BLaER1 (cell line): Measurements from ENCODE around the gene TMEM243.
"Not testable (repeated sequence)": the region's sequence is repeated elsewhere in the genome, so short reads cannot be mapped to it uniquely, and the experiment has no call there.

Source experiments
- H3K27ac ChIP-seq: shearing (Covaris generic); formaldehyde crosslinking; 2 replicates; pipeline ENCODE4 v1.8.1; 2022
- H3K27me3 ChIP-seq: shearing (Covaris generic); formaldehyde crosslinking; 2 replicates; pipeline ENCODE4 v1.8.1; 2022
- H3K36me3 ChIP-seq: shearing (Covaris generic); formaldehyde crosslinking; 2 replicates; pipeline ENCODE4 v1.8.1; 2022
- H3K4me1 ChIP-seq: shearing (Covaris generic); formaldehyde crosslinking; 2 replicates; pipeline ENCODE4 v1.8.1; 2022
- H3K4me2 ChIP-seq: shearing (Covaris generic); formaldehyde crosslinking; 2 replicates; pipeline ENCODE4 v1.8.1; 2022
- H3K4me3 ChIP-seq: shearing (Covaris generic); formaldehyde crosslinking; 2 replicates; pipeline ENCODE4 v1.8.1; 2022
- H3K9ac ChIP-seq: shearing (Covaris generic); formaldehyde crosslinking; 2 replicates; pipeline ENCODE4 v1.8.1; 2022
- H3K9me3 ChIP-seq: shearing (Covaris generic); formaldehyde crosslinking; 2 replicates; pipeline ENCODE4 v1.8.1; 2022
- H4K20me1 ChIP-seq: shearing (Covaris generic); formaldehyde crosslinking; 2 replicates; pipeline ENCODE4 v1.8.1; 2022
- Cebpa-rat ChIP-seq: shearing (Covaris generic); IDR thresholded peaks from 2 replicates; pipeline ENCODE4 v1.8.1; 2022

The TMEM243 gene

GRCh38 chr7:87213252-87213651 is 6.3 kb downstream of the TMEM243 start:
- Histone ChIP-seq H3K27me3 (no peaks in the 10 kb centered on the region), H3K4me3 (0 out of 2 replicates have a peak overlapping the region, but pooled peaks have one; percentile 3), H3K4me2 (peak overlapping the region; percentile 99), H3K9me3 (peaks cover 38% of the 10 kb centered on the region), H3K9ac (peak overlapping the region; percentile 36; the same call in 1 of the 2 replicates), H4K20me1 (peaks cover 72% of the 10 kb centered on the region), H3K27ac (peak overlapping the region; percentile 96), H3K36me3 (peaks cover 49% of the 10 kb centered on the region), H3K4me1 (peaks cover 77% of the 10 kb centered on the region)
- no peak for TF ChIP-seq Cebpa-rat

GRCh38 chr7:87212498-87212897 is 7.0 kb downstream of the TMEM243 start:
- Histone ChIP-seq H3K4me3 (no peak overlapping the region), H3K27ac (peak overlapping the region; percentile 96), H3K4me2 (peak overlapping the region; percentile 99), H3K27me3 (no peaks in the 10 kb centered on the region), H3K9me3 (peaks cover 45% of the 10 kb centered on the region), H3K36me3 (peaks cover 57% of the 10 kb centered on the region), H4K20me1 (peaks cover 79% of the 10 kb centered on the region), H3K4me1 (peaks cover 70% of the 10 kb centered on the region), H3K9ac (peak overlapping the region; percentile 36; the same call in 1 of the 2 replicates)
- no peak for TF ChIP-seq Cebpa-rat

- Histone ChIP-seq H3K4me1 (peaks cover 52% of the 10 kb centered on the region), H4K20me1 (peaks cover 88% of the 10 kb centered on the region), H3K27ac (no peak overlapping the region), H3K9ac (no peak overlapping the region), H3K27me3 (no peaks in the 10 kb centered on the region), H3K9me3 (peaks cover 64% of the 10 kb centered on the region), H3K36me3 (peaks cover 77% of the 10 kb centered on the region), H3K4me3 (0 out of 2 replicates have a peak overlapping the region, but pooled peaks have one; percentile 22), H3K4me2 (no peak overlapping the region)
- TF ChIP-seq Cebpa-rat, result no peak
Measured at GRCh38 chr7:87210506-87210905, 9.0 kb downstream of the TMEM243 start.

- Histone ChIP-seq H4K20me1 (peaks cover 92% of the 10 kb centered on the region), H3K4me3 (no peak overlapping the region), H3K27ac (no peak overlapping the region), H3K36me3 (peaks cover 88% of the 10 kb centered on the region), H3K9me3 (peaks cover 75% of the 10 kb centered on the region), H3K27me3 (no peaks in the 10 kb centered on the region), H3K9ac (no peak overlapping the region), H3K4me2 (no peak overlapping the region), H3K4me1 (peaks cover 41% of the 10 kb centered on the region)
- no peak for TF ChIP-seq Cebpa-rat
Measured at GRCh38 chr7:87209295-87209924, 10.1 kb downstream of the TMEM243 start.

- H4K20me1 ChIP-seq, result peaks cover 92% of the 10 kb centered on the region
- no peak overlapping the region for H3K4me3 ChIP-seq
- H3K9me3 ChIP-seq, result peaks cover 84% of the 10 kb centered on the region
- H3K27ac ChIP-seq, result no peak overlapping the region
- no peak overlapping the region for H3K9ac ChIP-seq
- TF ChIP-seq Cebpa-rat, result no peak
- H3K4me2 ChIP-seq, result no peak overlapping the region
- peaks cover 10% of the 10 kb centered on the region for H3K4me1 ChIP-seq
- peaks cover 97% of the 10 kb centered on the region for H3K36me3 ChIP-seq
- no peaks in the 10 kb centered on the region for H3K27me3 ChIP-seq
Measured at GRCh38 chr7:87206361-87206760, 13.2 kb downstream of the TMEM243 start.

GRCh38 chr7:87205701-87206100 is 13.8 kb downstream of the TMEM243 start:
- not testable (repeated sequence) for H3K4me2 ChIP-seq, H3K27ac ChIP-seq, H3K27me3 ChIP-seq, H3K4me1 ChIP-seq, H3K9ac ChIP-seq
- Histone ChIP-seq H3K9me3 (peaks cover 77% of the 10 kb centered on the region), H3K36me3 (peaks cover 97% of the 10 kb centered on the region), H4K20me1 (peaks cover 92% of the 10 kb centered on the region), H3K4me3 (0 out of 2 replicates have a peak overlapping the region, but pooled peaks have one; percentile 5)

- Histone ChIP-seq H3K4me2 (no peak overlapping the region), H4K20me1 (peaks cover 92% of the 10 kb centered on the region), H3K9me3 (peaks cover 70% of the 10 kb centered on the region), H3K27ac (no peak overlapping the region), H3K9ac (no peak overlapping the region), H3K4me1 (no peaks in the 10 kb centered on the region), H3K36me3 (peaks cover 97% of the 10 kb centered on the region), H3K27me3 (no peaks in the 10 kb centered on the region), H3K4me3 (peak overlapping the region; percentile 37)
- no peak for TF ChIP-seq Cebpa-rat
Measured at GRCh38 chr7:87204933-87205332, 14.6 kb downstream of the TMEM243 start.

- H3K4me3 ChIP-seq, H3K4me2 ChIP-seq, H3K27me3 ChIP-seq, H3K4me1 ChIP-seq, H3K27ac ChIP-seq, H3K9ac ChIP-seq: not testable (repeated sequence)
- peaks cover 99% of the 10 kb centered on the region for H3K36me3 ChIP-seq
- peaks cover 95% of the 10 kb centered on the region for H4K20me1 ChIP-seq
- H3K9me3 ChIP-seq, result peaks cover 62% of the 10 kb centered on the region
Measured at GRCh38 chr7:87203929-87204328, 15.6 kb downstream of the TMEM243 start.

GRCh38 chr7:87202705-87203104 is 16.8 kb downstream of the TMEM243 start:
- Histone ChIP-seq H3K36me3 (peaks cover 98% of the 10 kb centered on the region), H3K27ac (no peak overlapping the region), H4K20me1 (peaks cover 95% of the 10 kb centered on the region), H3K4me2 (no peak overlapping the region), H3K9ac (no peak overlapping the region), H3K27me3 (no peaks in the 10 kb centered on the region), H3K4me3 (no peak overlapping the region), H3K4me1 (no peaks in the 10 kb centered on the region), H3K9me3 (peaks cover 49% of the 10 kb centered on the region)
- TF ChIP-seq Cebpa-rat, result no peak

- no peak for TF ChIP-seq Cebpa-rat
- Histone ChIP-seq H3K4me3 (no peak overlapping the region), H3K27ac (no peak overlapping the region), H3K36me3 (peaks cover 98% of the 10 kb centered on the region), H3K9ac (no peak overlapping the region), H4K20me1 (peaks cover 98% of the 10 kb centered on the region), H3K4me2 (no peak overlapping the region), H3K9me3 (peaks cover 45% of the 10 kb centered on the region), H3K4me1 (no peaks in the 10 kb centered on the region), H3K27me3 (no peaks in the 10 kb centered on the region)
Measured at GRCh38 chr7:87202208-87202607, 17.3 kb downstream of the TMEM243 start.
